ENCODE measurements around the gene CFAP43.
"Not testable (repeated sequence)": the region's sequence is repeated elsewhere in the genome, so short reads cannot be mapped to it uniquely, and the experiment has no call there.

Gene CFAP43

DNA sequence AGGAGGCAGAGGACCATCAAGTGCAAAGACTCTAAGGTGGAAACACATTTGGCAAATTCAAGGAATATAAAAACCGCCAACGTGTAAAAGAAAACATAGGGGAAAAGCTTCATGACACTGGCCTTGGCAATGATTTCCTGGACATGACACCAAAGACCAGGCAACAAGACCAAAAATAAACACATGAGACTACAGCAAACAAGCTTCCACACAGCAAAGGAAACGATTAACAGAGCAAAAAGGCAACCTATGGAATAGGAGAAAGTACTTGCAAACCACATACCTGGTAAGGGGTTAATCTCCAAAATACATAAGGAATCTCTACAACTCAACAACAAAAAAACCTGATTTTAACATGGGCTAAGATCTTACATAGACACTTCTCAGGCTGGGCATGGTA lies 26.0 kb upstream of the CFAP43 start:
- DNase-seq (ENCODE audit: low read depth in 1 of 2, low spot score in 1 of 2) = no peak

DNA sequence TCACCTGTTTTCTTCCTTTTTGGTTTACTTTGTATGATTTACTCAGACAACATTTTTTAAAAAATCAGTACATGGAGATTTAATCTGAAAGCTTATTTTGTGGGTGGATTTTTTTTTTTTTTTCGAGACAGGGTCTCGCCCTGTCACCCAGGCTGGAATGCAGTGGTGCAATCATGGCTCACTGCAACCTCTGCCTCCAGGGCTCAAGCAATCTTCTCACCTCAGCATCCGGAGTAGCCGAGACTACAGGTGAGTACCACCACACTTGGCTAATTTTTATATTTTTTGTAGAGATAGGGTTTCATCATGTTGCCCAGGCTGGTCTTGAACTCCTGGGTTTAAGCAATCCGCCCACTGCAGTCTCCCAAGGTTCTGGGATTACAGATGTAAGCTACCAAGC lies 25.1 kb upstream of the CFAP43 start:
- no peak for DNase-seq (ENCODE audit: low read depth in 1 of 2, low spot score in 1 of 2)

GRCh38 chr10:104256335-104256961 lies 24.3 kb upstream of the CFAP43 start:
- no peak for DNase-seq (ENCODE audit: low read depth in 1 of 2, low spot score in 1 of 2)

DNA sequence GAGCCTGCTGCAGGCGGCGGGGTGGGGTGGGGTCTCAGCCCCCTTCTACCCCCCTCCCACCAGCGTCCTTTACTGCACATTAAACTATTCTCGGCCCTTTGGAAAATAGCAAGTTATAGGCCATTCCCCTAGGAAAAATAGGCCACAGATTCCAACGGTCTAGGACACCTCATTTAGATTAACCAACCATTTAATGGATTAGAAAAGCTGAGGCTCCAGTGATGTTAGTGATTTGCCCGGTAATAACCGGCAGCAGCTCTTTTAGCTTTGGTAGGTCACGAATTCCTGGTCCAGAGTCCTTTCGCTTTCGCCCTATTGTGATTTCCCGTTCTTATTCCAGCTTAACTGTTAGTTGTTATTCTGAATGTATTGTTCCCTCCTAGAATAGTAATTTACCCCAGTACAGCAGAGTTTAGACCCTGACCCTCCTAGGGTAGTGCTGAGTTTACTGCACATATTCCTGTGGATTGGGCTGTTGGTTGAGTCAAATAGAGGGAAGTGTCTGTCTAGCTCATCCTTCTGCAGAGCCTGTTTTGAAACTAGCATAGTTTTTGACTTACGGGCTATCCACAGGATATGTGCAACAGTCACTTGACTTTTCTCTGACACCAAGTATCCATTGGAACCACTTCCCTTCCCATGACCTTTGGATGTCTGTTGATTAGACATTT lies 23.3 kb upstream of the CFAP43 start:
- DNase-seq (ENCODE audit: low read depth in 1 of 2, low spot score in 1 of 2) = no peak

DNA sequence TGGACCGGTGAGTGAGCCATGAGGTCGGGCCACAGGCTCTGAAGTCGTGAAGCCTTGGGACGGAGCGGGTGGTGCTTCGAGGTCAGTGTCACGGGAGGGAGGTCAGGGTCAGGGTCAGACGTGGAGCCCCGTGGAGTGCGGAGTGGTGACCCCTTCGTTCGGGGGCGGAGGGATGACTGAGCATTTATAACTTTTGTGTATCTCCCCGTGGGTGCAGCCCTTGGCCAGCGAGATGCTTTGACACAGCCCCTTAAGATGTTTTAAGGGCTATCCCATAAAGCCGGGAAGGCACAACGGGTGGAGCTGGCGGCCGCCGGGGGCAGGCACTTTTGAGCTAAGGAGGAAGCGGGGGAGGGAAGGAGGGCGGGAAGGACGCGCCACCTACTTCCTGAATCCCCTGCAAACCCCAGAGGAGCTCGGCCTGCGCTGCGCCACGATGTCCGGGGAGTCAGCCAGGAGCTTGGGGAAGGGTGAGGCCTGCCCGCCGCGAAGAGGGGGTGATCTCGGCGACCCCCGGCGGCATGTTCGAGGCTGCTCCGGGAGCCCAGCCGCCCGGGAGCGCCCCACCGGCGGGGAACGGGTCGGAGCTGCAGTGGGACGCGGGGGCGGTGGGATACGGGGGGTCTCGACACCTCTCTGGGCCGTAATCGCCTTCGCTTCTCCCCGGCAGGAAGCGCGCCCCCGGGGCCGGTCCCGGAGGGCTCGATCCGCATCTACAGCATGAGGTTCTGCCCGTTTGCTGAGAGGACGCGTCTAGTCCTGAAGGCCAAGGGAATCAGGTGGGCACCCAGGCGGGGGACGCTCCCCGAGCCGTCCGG lies 22.5 kb upstream of the CFAP43 start, which contains the start of gene GSTO1:
GSTO1 (plus strand) TSS at position 400 of the 818 bp plus-strand sequence; CDS start at position 437, 37 bp downstream.
- DNase-seq (ENCODE audit: low read depth in 1 of 2, low spot score in 1 of 2) = peak; percentile 20 to 38

- no peak for DNase-seq (ENCODE audit: low read depth in 1 of 2, low spot score in 1 of 2)
Measured at GRCh38 chr10:104253606-104254410, 21.6 kb upstream of the CFAP43 start.

GRCh38 chr10:104253106-104253505 lies 20.9 kb upstream of the CFAP43 start:
- DNase-seq (ENCODE audit: low read depth in 1 of 2, low spot score in 1 of 2) = no peak

DNA sequence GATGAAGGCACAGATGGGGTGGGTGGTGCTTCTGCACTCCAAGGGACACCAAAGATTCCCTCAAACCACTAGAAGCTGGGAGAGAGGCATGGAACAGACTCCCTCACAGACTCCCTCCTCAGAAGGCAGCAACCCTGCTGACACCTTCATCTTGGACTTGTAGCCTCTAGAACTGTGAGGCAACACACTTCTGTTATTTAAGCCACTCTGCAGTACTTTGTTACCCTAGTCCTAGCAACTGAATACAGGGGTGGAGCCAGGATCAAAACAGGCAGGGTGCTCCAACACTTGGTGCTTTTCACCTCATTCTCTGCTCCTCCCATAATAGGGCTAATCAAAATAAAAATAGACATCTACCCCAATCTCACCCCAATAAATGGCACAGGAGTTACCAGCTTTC lies 20.2 kb upstream of the CFAP43 start:
- no peak for DNase-seq (ENCODE audit: low read depth in 1 of 2, low spot score in 1 of 2)

GRCh38 chr10:104251443-104251842 lies 19.3 kb upstream of the CFAP43 start:
- no peak for DNase-seq (ENCODE audit: low read depth in 1 of 2, low spot score in 1 of 2)

- DNase-seq (ENCODE audit: low read depth in 1 of 2, low spot score in 1 of 2) = no peak
Measured at GRCh38 chr10:104250371-104250770, 18.2 kb upstream of the CFAP43 start.

DNA sequence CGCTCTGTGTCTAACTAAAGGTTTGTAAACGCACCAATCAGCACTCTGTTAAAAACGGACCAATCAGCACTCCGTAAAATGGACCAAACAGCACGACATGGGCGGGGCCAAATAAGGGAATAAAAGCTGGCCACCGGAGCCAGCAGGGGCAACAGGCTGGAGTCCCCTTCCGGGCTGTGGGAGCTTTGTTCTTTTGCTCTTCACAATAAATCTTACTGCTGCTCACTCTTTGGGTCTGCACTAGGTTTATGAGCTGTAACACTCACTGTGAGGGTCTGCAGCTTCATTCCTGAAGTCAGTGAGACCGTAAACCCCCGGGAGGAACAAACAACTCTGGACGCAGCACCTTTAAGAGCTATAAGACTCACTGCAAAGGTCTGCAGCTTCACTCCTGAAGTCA lies 16.8 kb upstream of the CFAP43 start:
- DNase-seq (ENCODE audit: low read depth in 1 of 2, low spot score in 1 of 2) = not testable (repeated sequence)

GRCh38 chr10:104247513-104248146 lies 15.5 kb upstream of the CFAP43 start:
- DNase-seq (ENCODE audit: low read depth in 1 of 2, low spot score in 1 of 2) = no peak

DNA sequence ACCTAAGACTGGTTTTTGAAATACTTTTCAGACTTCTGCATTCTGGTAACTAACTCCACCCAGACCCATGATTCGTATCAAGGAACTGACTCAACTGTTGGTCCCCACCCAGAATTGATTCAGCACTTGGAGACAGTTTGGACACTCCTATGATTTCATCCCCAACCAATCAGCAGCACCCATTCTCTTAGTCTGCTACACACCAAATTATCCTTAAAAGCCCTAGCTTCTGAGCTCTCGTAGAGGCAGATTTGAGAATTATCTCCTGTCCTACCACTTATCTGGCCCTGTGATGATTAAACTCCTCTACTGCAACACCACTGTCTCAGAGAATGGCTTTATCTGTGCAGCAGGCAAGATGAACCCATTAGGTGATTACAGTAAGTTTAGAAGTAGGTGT lies 14.8 kb upstream of the CFAP43 start:
- DNase-seq (ENCODE audit: low read depth in 1 of 2, low spot score in 1 of 2) = no peak

DNA sequence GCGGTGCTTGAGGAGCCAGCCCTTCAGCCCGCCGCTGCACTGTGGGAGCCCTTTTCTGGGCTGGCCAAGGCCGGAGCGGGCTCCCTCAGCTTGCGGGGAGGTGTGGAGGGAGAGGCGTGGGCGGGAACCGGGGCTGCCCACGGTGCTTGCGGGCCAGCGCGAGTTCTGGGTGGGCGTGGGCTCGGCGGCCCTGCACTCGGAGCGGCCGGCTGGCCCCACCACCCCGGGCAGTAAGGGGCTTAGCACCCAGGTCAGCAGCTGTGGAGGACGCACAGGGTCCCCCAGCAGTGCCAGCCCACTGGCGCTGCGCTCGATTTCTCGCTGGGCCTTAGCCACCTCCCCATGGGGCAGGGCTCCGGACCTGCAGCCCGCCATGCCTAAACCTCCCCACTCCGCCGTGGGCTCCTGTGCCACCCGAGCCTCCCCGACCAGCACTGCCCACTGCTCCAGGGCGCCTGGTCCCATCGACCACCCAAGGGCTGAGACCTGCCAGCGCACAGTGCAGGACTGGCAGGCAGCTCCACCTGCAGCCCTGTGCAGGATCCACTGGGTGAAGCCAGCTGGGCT lies 13.0 kb upstream of the CFAP43 start:
- DNase-seq (ENCODE audit: low read depth in 1 of 2, low spot score in 1 of 2) = no peak

GRCh38 chr10:104243512-104243911 lies 11.3 kb upstream of the CFAP43 start:
- no peak for DNase-seq (ENCODE audit: low read depth in 1 of 2, low spot score in 1 of 2)

DNA sequence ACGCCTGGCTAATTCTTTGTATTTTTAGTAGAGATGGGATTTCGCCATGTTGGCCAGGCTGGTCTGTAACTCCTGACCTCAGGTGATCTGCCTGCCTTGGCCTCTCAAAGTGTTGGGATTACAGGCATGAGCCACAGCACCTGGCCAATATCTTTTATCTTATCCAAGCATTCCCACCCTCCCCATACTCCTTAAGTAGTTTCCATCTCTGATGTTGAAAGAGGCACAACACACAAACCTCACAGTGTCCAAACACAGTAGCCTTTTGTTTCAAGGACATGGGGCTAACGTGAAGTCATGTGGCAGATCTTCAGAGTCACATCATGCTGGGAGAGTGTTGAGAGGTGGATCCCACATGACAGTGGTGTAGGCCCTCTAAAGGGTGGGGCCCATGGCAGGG lies 10.8 kb upstream of the CFAP43 start:
- DNase-seq (ENCODE audit: low read depth in 1 of 2, low spot score in 1 of 2) = not testable (repeated sequence)

GRCh38 chr10:104242545-104242944 lies 10.4 kb upstream of the CFAP43 start:
- no peak for DNase-seq (ENCODE audit: low read depth in 1 of 2, low spot score in 1 of 2)

DNA sequence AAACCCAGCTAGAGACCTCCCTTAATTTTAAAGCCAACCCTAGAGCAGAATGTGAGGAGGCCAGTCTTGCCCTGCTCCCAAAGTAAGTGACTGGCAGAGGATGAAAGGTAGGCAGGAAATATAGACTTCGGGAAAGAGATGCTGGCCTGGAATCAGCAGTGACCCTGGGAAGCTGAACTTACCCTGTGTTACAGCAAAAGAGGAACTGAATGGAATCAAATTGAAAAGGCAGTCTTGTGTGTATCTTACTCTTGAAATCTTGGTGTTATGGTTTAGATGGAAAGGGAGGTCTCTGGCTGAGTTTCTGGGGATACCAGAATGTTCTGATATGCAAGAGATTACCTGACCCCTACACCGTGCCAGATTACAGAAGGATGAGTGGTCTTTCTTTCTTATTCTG lies 7.9 kb upstream of the CFAP43 start:
- no peak for DNase-seq (ENCODE audit: low read depth in 1 of 2, low spot score in 1 of 2)

DNA sequence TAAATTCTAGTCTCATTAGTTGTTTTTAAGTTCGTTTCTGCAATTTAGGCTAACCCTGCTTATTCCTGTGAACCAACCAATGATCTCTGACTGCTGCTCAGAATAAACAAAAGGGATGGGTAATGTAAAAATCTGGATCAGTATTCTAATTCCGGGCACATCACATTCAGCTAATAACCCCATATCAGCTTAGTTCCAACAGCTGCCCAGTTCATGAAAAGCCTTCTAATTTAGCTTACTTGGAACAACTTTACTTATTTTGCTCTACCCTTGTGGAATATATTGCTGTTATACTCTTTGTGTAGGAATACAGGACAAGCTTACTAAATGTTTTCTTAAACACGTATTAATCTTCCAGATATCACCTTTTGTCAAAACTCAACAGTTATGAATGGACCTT lies 3.6 kb upstream of the CFAP43 start:
- no peak for DNase-seq (ENCODE audit: low read depth in 1 of 2, low spot score in 1 of 2)

DNA sequence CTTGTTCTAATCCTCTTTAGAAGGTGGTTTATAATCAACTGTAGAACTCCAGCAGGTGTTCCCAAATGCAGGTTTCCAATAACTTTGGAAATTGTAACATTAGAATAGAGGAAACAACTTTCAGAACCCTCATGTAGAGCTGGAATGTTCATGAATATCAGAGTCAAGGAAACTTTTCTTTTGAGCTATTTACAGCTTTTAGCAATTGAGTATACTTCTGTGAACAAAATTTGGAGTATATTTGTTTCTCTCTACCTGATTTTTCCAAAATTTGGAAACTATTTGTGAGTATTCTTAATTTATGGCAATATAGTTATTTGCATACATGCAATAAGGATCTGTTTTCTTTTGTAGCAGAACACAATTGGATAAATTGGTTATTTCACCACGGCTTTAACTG lies 2.8 kb upstream of the CFAP43 start:
- DNase-seq (ENCODE audit: low read depth in 1 of 2, low spot score in 1 of 2) = no peak

Data from activated T-helper 1 cell treated with anti-CD3 and anti-CD28 coated beads, Interleukin-2, amount 50 U/mL, for 16 hours (primary cell).